Mucosa of descending colon (tissue), 3 donors: ENCODE measurements around the gene TSPAN18. TPM values are rescaled to one million over a fixed set of nuclear protein-coding genes. Genes with fewer than 3 reads are reported as not detected.

ENCODE experiments used
- total RNA-seq, 3 donors: library from RNA; stranded (reverse); fragmentation: NEBNext Ultra II Directional in 2 of 3; extraction: Animal tissue kit (Norgen Biotek cat#: 25700) in 2 of 3; gene quantifications; one replicate each; pipeline versions ENCODE4 v1.2.1 to v1.2.4, GENCODE V29; 2021 to 2023
- donor health status: DM: no; HTN: no; CAD: no; lungs with moderate emphysema.
- donor health status: DM: no; HTN: no; CAD: no.
- donor health status: DM: no; HTN: yes; CAD: no.

Gene TSPAN18
- total RNA-seq, 3 donors from 2014 or later, result 3.6 to 63.2 (median 8.5) TPM

Other genes with a start within 250 kb of the TSPAN18 start
- gene CD82, start 161.3 kb upstream of the TSPAN18 start, total RNA-seq, result 10 to 100 TPM; 27.2 to 43.2 (median 29.6) TPM
- 10 to 100 TPM; 48.4 to 95.9 (median 91.9) TPM for gene TP53I11, start 223.9 kb downstream of the TSPAN18 start, total RNA-seq